T47D (cell line): ENCODE measurements around the gene CCDC68.
"Not testable (repeated sequence)": the region's sequence is repeated elsewhere in the genome, so short reads cannot be mapped to it uniquely, and the experiment has no call there.

Source experiments
- DNase-seq, 2 experiments: peaks; one replicate each; pipeline versions ENCODE4 v3.0.0 to v3.0.0-alpha.2; 2011 to 2012; ENCODE audit warnings: low read depth in 1 of 2, low spot score in 1 of 2
- JUND ChIP-seq: IDR thresholded peaks from 2 replicates; pipeline ENCODE4 v1.6.1; 2012; ENCODE audit warnings: low read depth
- in situ Hi-C: cut with HindIII; loops from 2 replicates; pipeline ENCODE4 v1.10.0; 2016; ENCODE audit warnings: low sequenced_read_pairs, low pct_unique_long_range_greater_than_20kb

The CCDC68 gene

DNA sequence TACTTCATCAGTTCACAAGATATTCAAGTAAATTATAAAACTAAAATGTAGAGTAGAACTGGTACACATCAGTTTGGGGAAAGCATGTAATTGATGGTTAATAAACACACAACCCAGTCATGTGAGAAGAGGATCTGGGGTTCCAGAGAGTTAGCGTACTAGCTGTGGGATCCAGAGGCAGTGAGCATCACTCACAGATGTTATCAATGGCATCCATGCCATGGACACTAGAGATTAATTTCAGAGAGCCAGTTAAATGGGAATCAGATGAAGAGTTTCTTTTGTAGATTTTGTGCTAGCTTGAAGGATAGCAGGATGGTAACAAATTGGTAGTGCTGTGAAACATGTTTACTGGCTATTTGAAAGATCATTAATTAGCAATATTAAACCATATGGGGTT is 21.8 kb upstream of the CCDC68 start:
- no peak for DNase-seq
- no peak for TF ChIP-seq JUND
- in situ Hi-C loops, result no loop called here

- in situ Hi-C loops, result no loop called here
- DNase-seq, result no peak
- no peak for TF ChIP-seq JUND
Observed at GRCh38 chr18:54975598-54975997, 16.3 kb upstream of the CCDC68 start.

DNA sequence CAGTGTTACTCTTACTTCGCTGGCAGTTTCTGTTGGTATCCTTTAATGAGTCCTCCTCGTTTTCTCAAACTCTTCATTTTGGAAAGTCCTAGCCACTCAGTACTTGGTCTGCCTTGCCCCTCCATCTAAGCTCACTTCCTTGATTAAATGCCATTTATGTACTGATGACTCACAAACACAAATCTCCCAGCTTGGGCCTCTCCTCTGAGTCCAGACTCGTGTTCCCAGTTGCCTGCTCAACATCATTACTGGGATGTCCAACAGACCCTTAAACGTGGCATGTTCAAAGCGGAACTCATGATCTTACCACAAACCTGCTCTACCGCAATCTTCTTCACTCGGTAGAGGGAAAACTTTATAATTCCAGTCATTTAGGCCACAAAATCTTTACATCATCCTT is 13.8 kb upstream of the CCDC68 start:
- in situ Hi-C loops, result no loop called here
- no peak for TF ChIP-seq JUND
- no peak for DNase-seq

- in situ Hi-C loops, result no loop called here
- TF ChIP-seq JUND, result no peak
- DNase-seq, result no peak
Observed at GRCh38 chr18:54968807-54969206, 9.5 kb upstream of the CCDC68 start.

- DNase-seq, in situ Hi-C loops: not testable (repeated sequence)
Observed at GRCh38 chr18:54968237-54968636, 9.0 kb upstream of the CCDC68 start.

DNA sequence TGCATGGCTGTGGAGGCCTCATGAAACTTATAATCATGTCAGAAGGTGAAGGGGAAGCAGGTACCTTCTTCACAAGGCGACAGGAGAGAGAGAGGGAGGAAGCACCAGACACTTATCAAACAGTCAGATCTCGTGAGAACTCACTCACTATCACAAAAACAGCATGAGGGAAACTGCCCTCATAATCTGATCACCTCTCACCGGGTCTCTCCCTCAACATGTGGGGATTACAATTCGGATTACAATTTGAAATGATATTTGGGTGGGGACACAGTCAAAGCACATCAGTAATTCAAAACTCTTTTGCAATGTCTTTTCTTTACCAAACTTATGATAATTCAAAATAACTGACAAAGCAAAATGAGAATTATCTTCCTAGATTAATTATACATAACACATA is 8.5 kb upstream of the CCDC68 start:
- TF ChIP-seq JUND, result no peak
- in situ Hi-C loops, result no loop called here
- no peak for DNase-seq

- DNase-seq, result peak; percentile 22 to 85
- TF ChIP-seq JUND, result no peak
- in situ Hi-C loops, result no loop called here
Observed at GRCh38 chr18:54964741-54965140, 5.5 kb upstream of the CCDC68 start.

DNA sequence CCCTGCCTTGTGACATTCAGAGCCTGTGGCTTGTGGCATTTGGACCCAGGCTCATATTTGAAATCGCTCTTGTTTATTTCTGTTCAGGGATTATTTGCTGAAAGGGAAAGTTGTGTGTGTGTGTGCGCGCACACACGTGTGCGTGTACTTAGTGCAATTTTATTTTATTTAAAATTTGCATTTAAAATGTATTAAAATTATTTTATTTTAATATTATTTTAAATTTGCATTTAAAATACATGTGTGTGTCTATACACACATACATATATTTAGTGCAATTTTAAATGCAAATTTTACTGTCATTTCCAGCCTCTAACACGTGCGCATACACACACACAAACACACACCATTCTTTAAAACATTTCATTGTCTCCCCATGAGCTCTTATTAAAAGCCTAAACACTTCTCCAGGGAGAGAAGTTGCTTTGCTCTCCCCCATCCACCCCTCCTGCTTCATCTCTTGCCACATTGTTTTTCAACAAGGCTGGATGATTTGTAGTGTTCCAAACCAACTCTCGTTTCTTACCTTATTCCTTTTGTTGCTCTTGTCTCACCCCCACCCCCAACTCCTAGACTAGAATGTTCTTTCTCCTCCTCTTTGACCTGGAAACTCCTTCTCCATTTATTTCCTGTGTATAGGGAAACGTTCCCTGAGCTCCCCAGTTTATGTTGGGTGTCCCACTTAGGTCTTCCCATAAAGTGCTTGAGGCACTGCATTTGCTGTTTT is 3.8 kb upstream of the CCDC68 start:
- no peak for DNase-seq
- in situ Hi-C loops, result no loop called here
- no peak for TF ChIP-seq JUND

GRCh38 chr18:54961868-54962267 is 2.6 kb upstream of the CCDC68 start:
- in situ Hi-C loops, result no loop called here

DNA sequence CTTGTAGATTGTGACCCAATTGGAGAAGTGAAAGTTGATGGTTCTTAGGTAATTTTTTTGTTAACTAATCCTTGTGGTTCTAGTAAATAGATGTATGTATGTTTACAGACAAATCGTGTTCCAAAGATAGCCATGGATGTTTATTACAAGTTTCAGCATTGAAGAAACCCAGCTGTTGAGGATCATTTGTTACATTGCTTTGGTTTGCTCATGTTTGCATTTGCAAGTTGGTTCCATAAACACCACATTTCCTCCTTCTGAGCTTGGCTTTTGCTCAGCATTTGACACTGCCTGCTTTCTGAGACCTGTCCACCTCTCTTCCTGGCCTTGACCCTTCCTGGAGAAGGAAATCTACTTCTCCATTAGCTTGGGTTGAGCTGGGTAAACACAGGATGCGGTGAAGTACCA is 1.8 kb upstream of the CCDC68 start:
- in situ Hi-C loops, result no loop called here
- no peak for DNase-seq
- no peak for TF ChIP-seq JUND

More at GRCh38 chr18:54961868-54962267, 2.6 kb upstream of the CCDC68 start:
- no peak for TF ChIP-seq JUND
- no peak for DNase-seq

DNA sequence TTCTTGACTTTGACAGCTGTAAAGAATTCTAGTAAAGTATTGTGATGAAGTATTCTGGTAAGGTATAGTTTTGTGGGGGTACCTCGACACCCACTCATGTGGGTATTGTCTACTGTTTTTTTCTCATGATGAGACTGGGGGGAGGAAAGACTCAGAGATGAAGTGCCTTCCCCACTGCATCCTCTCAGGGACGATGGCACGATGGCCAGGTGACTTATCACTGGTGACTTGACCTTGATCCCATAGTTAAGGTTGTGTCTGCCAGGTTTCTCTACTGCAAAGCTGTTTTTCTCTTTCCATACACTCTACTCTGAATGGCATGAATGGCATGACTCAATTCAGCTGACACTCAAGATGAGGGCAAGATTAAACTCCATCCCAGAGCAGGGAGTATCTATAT is 936 bp upstream of the CCDC68 start:
- no peak for DNase-seq
- no peak for TF ChIP-seq JUND
- in situ Hi-C loops, result no loop called here

DNA sequence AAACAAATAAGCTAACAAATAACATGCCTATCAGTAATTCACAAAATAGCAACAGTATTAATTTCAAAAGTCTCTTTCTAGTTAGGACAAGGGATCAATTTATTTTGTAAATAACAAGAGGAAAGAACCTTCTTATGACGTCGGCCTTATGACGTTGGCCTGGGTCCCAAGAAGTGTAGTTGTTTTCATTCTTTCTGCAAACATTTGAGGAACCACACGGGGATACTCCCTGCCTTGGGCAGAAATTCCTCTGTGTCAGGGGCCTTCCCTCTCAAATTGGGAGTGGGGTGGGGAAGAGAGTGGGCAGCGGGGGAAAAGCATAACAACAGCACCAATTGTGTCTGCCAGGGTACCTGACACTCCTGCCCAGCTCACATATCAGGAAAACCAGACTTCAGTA is 1.3 kb downstream of the CCDC68 start:
- peak in 1 of 2 experiments; percentile 28 for DNase-seq
- no peak for TF ChIP-seq JUND
- in situ Hi-C loops, result no loop called here

DNA sequence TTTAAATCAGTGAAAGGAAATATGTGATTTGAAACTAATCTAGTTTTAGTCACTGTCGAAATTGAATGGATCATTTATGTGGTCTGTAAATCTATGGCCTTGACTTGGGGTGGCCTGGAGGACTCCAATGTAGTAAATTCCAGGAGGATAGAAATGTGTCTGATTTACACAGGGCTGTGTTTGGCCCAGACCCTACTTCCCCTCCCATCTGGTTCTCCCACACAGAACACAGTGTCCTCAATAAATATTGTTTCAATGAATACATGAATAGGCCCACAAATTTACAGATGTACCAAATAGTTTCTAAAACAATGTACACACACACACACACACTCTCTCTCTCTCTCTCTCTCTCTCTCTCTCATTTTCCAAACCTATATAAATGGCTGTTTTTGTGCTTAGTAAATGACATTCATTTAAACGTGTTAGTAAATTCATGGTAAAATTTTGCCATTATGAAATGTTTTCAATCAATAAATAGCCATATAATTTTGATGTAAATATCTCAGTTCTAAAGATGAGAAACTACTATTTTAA is 1.9 kb downstream of the CCDC68 start:
- in situ Hi-C loops, result no loop called here
- no peak for TF ChIP-seq JUND
- no peak for DNase-seq

- TF ChIP-seq JUND, result no peak
- DNase-seq, result no peak
- in situ Hi-C loops, result no loop called here
Observed at GRCh38 chr18:54956506-54956905, 2.8 kb downstream of the CCDC68 start.
